ENCODE data around the gene XPO4.
"Not testable (repeated sequence)": the region's sequence is repeated elsewhere in the genome, so short reads cannot be mapped to it uniquely, and the experiment has no call there.

DNA sequence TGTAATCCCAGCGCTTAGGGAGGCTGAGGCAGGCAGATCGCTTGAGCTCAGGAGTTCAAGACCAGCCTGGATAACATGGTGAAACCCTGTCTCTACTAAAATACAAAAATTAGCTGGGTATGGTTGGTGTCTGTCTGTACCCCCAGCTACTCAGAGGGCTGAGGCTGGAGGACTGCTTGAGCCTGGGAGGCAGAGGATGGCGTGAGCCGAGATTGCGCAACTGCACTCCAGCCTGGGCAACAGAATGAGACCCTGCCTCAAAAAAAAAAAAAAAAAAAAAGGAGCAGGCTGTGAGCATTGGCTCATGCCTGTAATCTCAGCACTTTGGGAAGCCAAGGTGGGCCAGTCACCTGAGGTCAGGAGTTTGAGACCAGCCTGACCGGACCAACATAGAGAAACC, 12.0 kb downstream of the XPO4 start:
- not testable (repeated sequence) for TF ChIP-seq CTCF (IDR thresholded peaks at IDR 0.05); RFX5 (IDR thresholded peaks at IDR 0.05; ENCODE audit: low read length); SIN3A (IDR thresholded peaks at IDR 0.05; ENCODE audit: borderline replicate concordance, low read depth, low read length); RAD21 (IDR thresholded peaks at IDR 0.05; ENCODE audit: low read length)
